Loucy (cell line): ENCODE data around the gene CRTC1.

ENCODE experiments used
- EZH2phosphoT487 ChIP-seq: fragments of 200-600 bp; IDR thresholded peaks from 2 replicates; pipeline ENCODE4 v1.6.1; 2018; ENCODE audit warnings: antibody characterized with exemption, mild to moderate bottlenecking, moderate library complexity, borderline replicate concordance
- TF ChIP-seq, protein P1 (sequence below): fragments of 200-600 bp; sonication (generic); conservative IDR thresholded peaks from 2 replicates; pipeline ENCODE4 v1.5.1; 2014; ENCODE audit warnings: mild to moderate bottlenecking, antibody characterized with exemption, low read length

DNA sequence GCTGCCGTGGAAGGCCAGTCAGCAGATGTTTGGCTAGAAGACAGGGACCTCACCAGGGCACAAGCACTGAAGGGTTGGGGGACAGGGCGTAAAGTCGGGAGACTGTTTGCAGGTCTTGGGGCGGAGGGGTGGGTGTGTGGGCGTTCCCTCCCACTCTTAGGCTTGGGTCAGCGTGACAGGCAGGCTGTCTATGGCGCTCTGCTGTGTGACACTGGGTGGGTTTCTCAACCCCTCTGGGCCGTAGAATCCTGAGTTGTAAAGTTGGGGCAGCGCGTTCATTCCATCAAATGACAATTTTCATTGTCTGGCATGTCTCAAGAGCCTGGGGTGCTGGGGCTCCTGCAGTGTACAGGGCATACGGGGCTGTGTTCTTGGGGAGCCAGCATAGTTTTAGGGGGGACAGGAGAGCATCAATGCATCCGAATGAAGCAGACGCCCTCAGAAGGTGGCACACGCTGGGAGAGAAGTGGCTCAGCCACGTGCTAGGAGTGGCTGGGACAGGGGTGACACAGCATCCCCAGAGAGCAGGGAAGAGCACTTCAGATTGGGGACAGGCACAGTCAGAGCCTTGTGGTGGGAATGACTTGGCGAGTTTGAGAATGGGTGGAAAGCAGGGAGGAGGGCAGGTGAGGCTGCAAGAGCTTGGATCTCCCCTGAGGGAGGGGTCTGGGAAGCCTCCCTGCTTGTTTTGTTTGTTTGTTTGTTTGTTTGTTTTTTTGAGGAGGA is 4.4 kb downstream of the CRTC1 start:
- TF ChIP-seq, protein P1, sequence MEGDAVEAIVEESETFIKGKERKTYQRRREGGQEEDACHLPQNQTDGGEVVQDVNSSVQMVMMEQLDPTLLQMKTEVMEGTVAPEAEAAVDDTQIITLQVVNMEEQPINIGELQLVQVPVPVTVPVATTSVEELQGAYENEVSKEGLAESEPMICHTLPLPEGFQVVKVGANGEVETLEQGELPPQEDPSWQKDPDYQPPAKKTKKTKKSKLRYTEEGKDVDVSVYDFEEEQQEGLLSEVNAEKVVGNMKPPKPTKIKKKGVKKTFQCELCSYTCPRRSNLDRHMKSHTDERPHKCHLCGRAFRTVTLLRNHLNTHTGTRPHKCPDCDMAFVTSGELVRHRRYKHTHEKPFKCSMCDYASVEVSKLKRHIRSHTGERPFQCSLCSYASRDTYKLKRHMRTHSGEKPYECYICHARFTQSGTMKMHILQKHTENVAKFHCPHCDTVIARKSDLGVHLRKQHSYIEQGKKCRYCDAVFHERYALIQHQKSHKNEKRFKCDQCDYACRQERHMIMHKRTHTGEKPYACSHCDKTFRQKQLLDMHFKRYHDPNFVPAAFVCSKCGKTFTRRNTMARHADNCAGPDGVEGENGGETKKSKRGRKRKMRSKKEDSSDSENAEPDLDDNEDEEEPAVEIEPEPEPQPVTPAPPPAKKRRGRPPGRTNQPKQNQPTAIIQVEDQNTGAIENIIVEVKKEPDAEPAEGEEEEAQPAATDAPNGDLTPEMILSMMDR: no peak
- no peak for TF ChIP-seq EZH2phosphoT487
